HCT116 (cell line): ENCODE data around the gene SFRP4.

Experiments used
- EZH2phosphoT487 ChIP-seq: fragments of 200-600 bp; IDR thresholded peaks from 2 replicates; pipeline ENCODE4 v1.6.1; 2018; ENCODE audit warnings: antibody characterized with exemption, borderline replicate concordance
- MAX ChIP-seq: IDR thresholded peaks from 2 replicates; pipeline ENCODE4 v1.6.1; 2012
- POLR2A ChIP-seq: IDR thresholded peaks from 2 replicates; pipeline ENCODE4 v1.7.0; 2011; ENCODE audit warnings: borderline replicate concordance; ENCODE audit not compliant: insufficient read depth, insufficient read length; ENCODE audit errors: extremely low read depth
- SP1 ChIP-seq: IDR thresholded peaks from 2 replicates; pipeline ENCODE4 v1.6.1; 2012; ENCODE audit warnings: low read depth
- ZBTB33 ChIP-seq: IDR thresholded peaks from 2 replicates; pipeline ENCODE4 v1.6.1; 2011; ENCODE audit warnings: mild to moderate bottlenecking, low read length, moderate library complexity; ENCODE audit not compliant: insufficient replicate concordance; ENCODE audit errors: extremely low read depth
- ZNF274 ChIP-seq: fragments of 200-500 bp; sonication (Bioruptor generic); IDR thresholded peaks from 2 replicates; pipeline ENCODE4 v1.6.1; 2014; ENCODE audit warnings: mild to moderate bottlenecking, low read depth, low read length, inconsistent platforms
- TF ChIP-seq, protein P1 (sequence below), 3 experiments: fragments of 200-600 bp in 1 of 3; sonication (generic) in 1 of 3; IDR thresholded peaks in 2 of 3; conservative IDR thresholded peaks in 1 of 3; 2 replicates each; pipeline ENCODE4 v1.5.1; 2012 to 2017; ENCODE audit warnings: low read depth in 2 of 3, low read length in 2 of 3, antibody characterized with exemption in 1 of 3, borderline replicate concordance in 1 of 3, control low read depth in 1 of 3, mild to moderate bottlenecking in 1 of 3, mixed read lengths in 1 of 3, mixed run types in 1 of 3, moderate library complexity in 1 of 3; ENCODE audit not compliant: insufficient read depth in 1 of 3

- TF ChIP-seq POLR2A (no peak), MAX (no peak), ZNF274 (no peak), ZBTB33 (no peak), SP1 (no peak), EZH2phosphoT487 (no peak)
- TF ChIP-seq, protein P1, sequence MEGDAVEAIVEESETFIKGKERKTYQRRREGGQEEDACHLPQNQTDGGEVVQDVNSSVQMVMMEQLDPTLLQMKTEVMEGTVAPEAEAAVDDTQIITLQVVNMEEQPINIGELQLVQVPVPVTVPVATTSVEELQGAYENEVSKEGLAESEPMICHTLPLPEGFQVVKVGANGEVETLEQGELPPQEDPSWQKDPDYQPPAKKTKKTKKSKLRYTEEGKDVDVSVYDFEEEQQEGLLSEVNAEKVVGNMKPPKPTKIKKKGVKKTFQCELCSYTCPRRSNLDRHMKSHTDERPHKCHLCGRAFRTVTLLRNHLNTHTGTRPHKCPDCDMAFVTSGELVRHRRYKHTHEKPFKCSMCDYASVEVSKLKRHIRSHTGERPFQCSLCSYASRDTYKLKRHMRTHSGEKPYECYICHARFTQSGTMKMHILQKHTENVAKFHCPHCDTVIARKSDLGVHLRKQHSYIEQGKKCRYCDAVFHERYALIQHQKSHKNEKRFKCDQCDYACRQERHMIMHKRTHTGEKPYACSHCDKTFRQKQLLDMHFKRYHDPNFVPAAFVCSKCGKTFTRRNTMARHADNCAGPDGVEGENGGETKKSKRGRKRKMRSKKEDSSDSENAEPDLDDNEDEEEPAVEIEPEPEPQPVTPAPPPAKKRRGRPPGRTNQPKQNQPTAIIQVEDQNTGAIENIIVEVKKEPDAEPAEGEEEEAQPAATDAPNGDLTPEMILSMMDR (IDR thresholded peaks at IDR 0.05 in 2 of 3, conservative IDR thresholded peaks at IDR 0.05 in 1 of 3; ENCODE audit: borderline replicate concordance in 1 of 3, insufficient read depth in 1 of 3, low read depth in 2 of 3, low read length in 2 of 3): 0 out of 6 replicates have a peak, but pooled peaks of 1 of the 3 experiments have one; percentile 23
Observed at GRCh38 chr7:37918526-37918925, 1.9 kb upstream of the SFRP4 start.
